Measurements from ENCODE around the gene B3GALT2. TPM values are rescaled to one million over a fixed set of nuclear protein-coding genes. Genes with fewer than 3 reads are reported as not detected.

The B3GALT2 gene
- total and polyA plus RNA-seq, 2 experiments from 2014 or later, result 0.73 to 1.5 TPM

- peak in 1 of 2 donors; percentile 22 for DNase-seq (ENCODE audit: low read depth in 1 of 2, low spot score in 1 of 2)
- Histone ChIP-seq H3K27ac (no peak overlapping the region), H3K4me1 (ENCODE audit: low read depth) (no peaks in the 10 kb centered on the region), H3K36me3 (no peaks in the 10 kb centered on the region), H3K9me3 (ENCODE audit: low read depth) (no peaks in the 10 kb centered on the region), H3K27me3 (no peaks in the 10 kb centered on the region), H3K4me3 (no peak overlapping the region)
- no peak for TF ChIP-seq CTCF (IDR thresholded peaks at IDR 0.05; ENCODE audit: low read depth, low read length)
Observed at GRCh38 chr1:193221651-193222050, 35.2 kb upstream of the B3GALT2 start.

GRCh38 chr1:193219391-193219790 is 33.0 kb upstream of the B3GALT2 start:
- H3K36me3 ChIP-seq, result peaks cover 4% of the 10 kb centered on the region
- DNase-seq (ENCODE audit: low read depth in 1 of 2, low spot score in 1 of 2), result no peak
- no peak for TF ChIP-seq CTCF (IDR thresholded peaks at IDR 0.05; ENCODE audit: low read depth, low read length)
- H3K27me3 ChIP-seq, result no peaks in the 10 kb centered on the region
- no peak overlapping the region for H3K4me3 ChIP-seq
- no peaks in the 10 kb centered on the region for H3K9me3 ChIP-seq (ENCODE audit: low read depth)
- H3K4me1 ChIP-seq (ENCODE audit: low read depth), result no peaks in the 10 kb centered on the region
- H3K27ac ChIP-seq, result no peak overlapping the region

GRCh38 chr1:193216920-193217319 is 30.5 kb upstream of the B3GALT2 start:
- TF ChIP-seq CTCF (IDR thresholded peaks at IDR 0.05; ENCODE audit: low read depth, low read length), result no peak
- DNase-seq (ENCODE audit: low read depth in 1 of 2, low spot score in 1 of 2), result no peak
- peaks cover 4% of the 10 kb centered on the region for H3K36me3 ChIP-seq

GRCh38 chr1:193213998-193214397 is 27.6 kb upstream of the B3GALT2 start:
- no peaks in the 10 kb centered on the region for H3K27me3 ChIP-seq
- H3K4me1 ChIP-seq (ENCODE audit: low read depth), result peaks cover 5% of the 10 kb centered on the region
- H3K4me3 ChIP-seq, result no peak overlapping the region
- no peak for DNase-seq (ENCODE audit: low read depth in 1 of 2, low spot score in 1 of 2)
- H3K27ac ChIP-seq, result no peak overlapping the region
- TF ChIP-seq CTCF (IDR thresholded peaks at IDR 0.05; ENCODE audit: low read depth, low read length), result no peak
- H3K9me3 ChIP-seq (ENCODE audit: low read depth), result no peaks in the 10 kb centered on the region
- peaks cover 4% of the 10 kb centered on the region for H3K36me3 ChIP-seq

More at GRCh38 chr1:193216920-193217319, 30.5 kb upstream of the B3GALT2 start:
- Histone ChIP-seq H3K9me3 (ENCODE audit: low read depth) (no peaks in the 10 kb centered on the region), H3K4me1 (ENCODE audit: low read depth) (peaks cover under 1% of the 10 kb centered on the region), H3K4me3 (no peak overlapping the region), H3K27ac (no peak overlapping the region), H3K27me3 (no peaks in the 10 kb centered on the region)

- H3K27ac ChIP-seq, result no peak overlapping the region
- H3K4me3 ChIP-seq, result no peak overlapping the region
- peaks cover 4% of the 10 kb centered on the region for H3K36me3 ChIP-seq
- peaks cover 5% of the 10 kb centered on the region for H3K4me1 ChIP-seq (ENCODE audit: low read depth)
- no peaks in the 10 kb centered on the region for H3K27me3 ChIP-seq
- DNase-seq (ENCODE audit: low read depth in 1 of 2, low spot score in 1 of 2), result no peak
- no peaks in the 10 kb centered on the region for H3K9me3 ChIP-seq (ENCODE audit: low read depth)
- no peak for TF ChIP-seq CTCF (IDR thresholded peaks at IDR 0.05; ENCODE audit: low read depth, low read length)
Observed at GRCh38 chr1:193212637-193213036, 26.2 kb upstream of the B3GALT2 start.

GRCh38 chr1:193211539-193211938 is 25.1 kb upstream of the B3GALT2 start:
- Histone ChIP-seq H3K36me3 (peaks cover 4% of the 10 kb centered on the region), H3K27me3 (no peaks in the 10 kb centered on the region), H3K4me3 (no peak overlapping the region), H3K9me3 (ENCODE audit: low read depth) (no peaks in the 10 kb centered on the region), H3K27ac (peak overlapping the region; percentile 3), H3K4me1 (ENCODE audit: low read depth) (peaks cover 5% of the 10 kb centered on the region)
- no peak for TF ChIP-seq CTCF (IDR thresholded peaks at IDR 0.05; ENCODE audit: low read depth, low read length)
- DNase-seq (ENCODE audit: low read depth in 1 of 2, low spot score in 1 of 2), result peak; percentile 30 to 57

Measured in cardiac muscle cell (in vitro differentiated cells and primary cell).